Skin epidermis (tissue), 12 donors: Measurements from ENCODE around the gene DDX23.

Source experiments
- H3K27ac ChIP-seq, 21 experiments: fragments of 200-600 bp; sonication (generic) in 11 of 21; one replicate each; pipeline ENCODE4 v1.5.0; 2020; ENCODE audit warnings: mild to moderate bottlenecking in 3 of 21, inconsistent platforms in 2 of 21, moderate library complexity in 2 of 21
- H3K4me3 ChIP-seq, 7 experiments: fragments of 200-600 bp; sonication (generic) in 2 of 7; one replicate each; pipeline ENCODE4 v1.5.0; 2020; ENCODE audit warnings: inconsistent platforms in 2 of 7, mild to moderate bottlenecking in 2 of 7, moderate library complexity in 1 of 7

The DDX23 gene

DNA sequence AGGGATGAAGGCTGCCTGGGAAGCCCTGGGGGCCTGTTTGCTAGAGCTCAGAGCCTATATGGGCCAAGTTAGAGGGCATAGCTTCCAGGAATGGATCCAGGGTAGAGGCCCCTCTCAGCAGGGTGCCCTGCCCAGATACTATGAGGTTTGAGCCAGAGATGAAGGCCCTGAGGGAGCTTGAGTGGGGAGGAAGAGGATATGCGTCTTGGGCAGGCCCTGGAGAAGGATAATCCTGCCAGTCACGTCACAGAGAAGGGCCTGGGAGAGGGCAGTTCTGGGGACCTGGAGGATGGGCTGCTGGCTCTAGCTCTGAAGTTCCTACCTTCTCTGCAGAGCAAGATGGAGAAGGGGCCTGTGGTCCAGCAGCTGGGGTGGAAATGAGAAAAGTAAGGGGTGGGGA lies 39.6 kb downstream of the DDX23 start:
- Histone ChIP-seq H3K27ac (peak overlapping the region in 1 of 21 experiments; percentile 39), H3K4me3 (no peak overlapping the region)

DNA sequence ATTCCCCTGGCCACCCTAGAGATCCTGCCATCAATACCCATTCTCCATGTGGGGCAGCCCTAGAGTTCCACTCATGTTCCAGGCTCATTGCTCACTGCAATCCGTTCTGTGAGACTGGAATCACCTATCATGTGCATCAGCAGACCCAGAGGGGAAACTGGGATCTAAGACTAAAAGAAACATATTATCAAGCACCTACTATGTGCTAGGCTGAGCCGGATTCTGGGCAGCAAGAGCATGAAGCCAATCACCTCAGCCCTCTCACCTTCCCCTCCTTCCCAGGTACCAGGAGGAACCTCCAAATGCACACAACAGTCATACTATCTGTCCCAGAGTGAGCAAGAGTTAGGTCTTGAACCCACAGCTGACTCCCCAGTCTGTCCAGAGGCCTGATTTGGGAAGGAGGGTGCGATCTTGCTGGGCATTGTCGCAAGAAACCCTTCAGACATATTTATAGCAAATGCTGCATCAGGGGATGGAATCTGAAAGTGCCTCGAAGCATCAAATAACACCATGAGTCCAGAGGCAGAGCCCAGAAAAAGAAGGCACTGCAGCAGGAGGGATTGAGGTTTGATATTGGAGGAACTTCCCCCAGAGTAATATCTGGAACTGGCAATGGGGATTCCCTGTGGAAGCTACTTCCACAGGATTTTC lies 40.4 kb downstream of the DDX23 start:
- Histone ChIP-seq H3K27ac (peak overlapping the region in 1 of 21 experiments; percentile 18), H3K4me3 (no peak overlapping the region)

GRCh38 chr12:48810903-48811431 lies 41.0 kb downstream of the DDX23 start:
- H3K27ac ChIP-seq = peak overlapping the region in 1 of 21 experiments; percentile 18
- H3K4me3 ChIP-seq = no peak overlapping the region

- no peak overlapping the region for H3K27ac ChIP-seq
- H3K4me3 ChIP-seq = no peak overlapping the region
These were observed 44.0 kb downstream of the DDX23 start for GRCh38 chr12:48807981-48808380.

DNA sequence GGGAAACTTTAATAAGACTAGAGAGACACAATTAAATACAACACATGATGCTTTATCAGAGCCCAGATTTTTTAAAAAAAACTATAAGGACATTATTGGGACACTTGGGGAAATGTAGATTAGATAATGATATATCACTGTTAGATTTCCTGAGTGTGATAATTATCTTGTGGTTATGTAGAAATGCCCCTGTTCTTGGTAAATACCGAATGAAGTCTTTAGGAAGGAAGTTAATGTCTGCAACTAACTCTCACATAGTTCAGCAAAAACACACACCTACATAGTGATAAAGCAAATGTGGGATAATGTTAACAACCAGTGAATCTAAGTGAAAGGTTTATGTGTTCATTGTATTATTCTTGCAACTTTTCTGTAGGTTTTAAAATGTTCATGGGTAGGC lies 48.3 kb downstream of the DDX23 start:
- H3K27ac ChIP-seq = no peak overlapping the region
- H3K4me3 ChIP-seq = no peak overlapping the region

GRCh38 chr12:48800971-48801370 lies 51.0 kb downstream of the DDX23 start:
- no peak overlapping the region for H3K4me3 ChIP-seq
- H3K27ac ChIP-seq = no peak overlapping the region

GRCh38 chr12:48800457-48800856 lies 51.5 kb downstream of the DDX23 start:
- Histone ChIP-seq H3K4me3 (no peak overlapping the region), H3K27ac (no peak overlapping the region)

DNA sequence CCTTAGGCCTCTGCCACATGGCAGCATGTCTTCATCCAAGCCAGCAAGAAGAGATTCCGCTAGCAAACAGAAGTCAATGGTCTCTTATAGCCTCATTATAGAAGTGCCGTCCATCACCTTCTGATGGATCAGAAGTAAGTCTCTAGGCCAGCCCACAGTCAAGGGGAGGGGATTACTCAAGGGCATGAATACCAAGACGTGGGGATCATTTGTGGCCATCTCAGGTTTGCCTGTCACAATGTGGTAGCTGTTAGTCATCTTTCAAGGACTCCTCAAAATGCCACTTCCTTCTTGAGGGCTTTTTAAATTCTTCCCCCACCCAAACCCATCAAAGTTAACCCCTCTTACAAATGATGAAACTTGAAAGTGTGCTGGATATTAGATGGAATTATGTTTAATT lies 55.0 kb downstream of the DDX23 start:
- no peak overlapping the region for H3K27ac ChIP-seq
- no peak overlapping the region for H3K4me3 ChIP-seq

GRCh38 chr12:48795550-48796455 lies 56.2 kb downstream of the DDX23 start:
- Histone ChIP-seq H3K27ac (no peak overlapping the region), H3K4me3 (no peak overlapping the region)

DNA sequence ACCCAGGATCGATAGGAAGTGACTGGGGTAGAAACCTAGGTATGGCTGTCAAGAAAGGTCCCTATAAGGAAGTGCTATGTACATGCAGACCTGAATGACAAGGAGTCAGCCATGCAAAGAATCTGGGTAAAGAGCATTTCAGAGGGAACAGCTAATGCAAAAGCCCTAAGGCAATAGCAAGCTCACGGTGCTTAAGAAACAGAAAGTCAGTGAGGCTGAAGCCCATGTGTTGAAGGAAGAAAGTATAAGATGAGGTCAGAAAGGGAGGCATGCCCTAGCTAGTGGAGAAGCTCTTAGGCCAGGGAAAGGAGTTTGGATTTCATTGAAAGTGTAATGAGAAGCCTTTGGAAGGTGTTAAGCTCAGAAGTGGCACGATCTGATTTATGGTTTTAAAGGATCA lies 57.1 kb downstream of the DDX23 start:
- Histone ChIP-seq H3K4me3 (no peak overlapping the region), H3K27ac (peak overlapping the region in 1 of 21 experiments; percentile 21)

GRCh38 chr12:48793696-48794095 lies 58.3 kb downstream of the DDX23 start:
- Histone ChIP-seq H3K4me3 (no peak overlapping the region), H3K27ac (no peak overlapping the region)

- Histone ChIP-seq H3K27ac (peak overlapping the region in 12 of 21 experiments; percentile 69 to 92 (median 83)), H3K4me3 (peak overlapping the region; percentile 53 to 83 (median 67))
These were observed 62.1 kb downstream of the DDX23 start for GRCh38 chr12:48789858-48790326.

DNA sequence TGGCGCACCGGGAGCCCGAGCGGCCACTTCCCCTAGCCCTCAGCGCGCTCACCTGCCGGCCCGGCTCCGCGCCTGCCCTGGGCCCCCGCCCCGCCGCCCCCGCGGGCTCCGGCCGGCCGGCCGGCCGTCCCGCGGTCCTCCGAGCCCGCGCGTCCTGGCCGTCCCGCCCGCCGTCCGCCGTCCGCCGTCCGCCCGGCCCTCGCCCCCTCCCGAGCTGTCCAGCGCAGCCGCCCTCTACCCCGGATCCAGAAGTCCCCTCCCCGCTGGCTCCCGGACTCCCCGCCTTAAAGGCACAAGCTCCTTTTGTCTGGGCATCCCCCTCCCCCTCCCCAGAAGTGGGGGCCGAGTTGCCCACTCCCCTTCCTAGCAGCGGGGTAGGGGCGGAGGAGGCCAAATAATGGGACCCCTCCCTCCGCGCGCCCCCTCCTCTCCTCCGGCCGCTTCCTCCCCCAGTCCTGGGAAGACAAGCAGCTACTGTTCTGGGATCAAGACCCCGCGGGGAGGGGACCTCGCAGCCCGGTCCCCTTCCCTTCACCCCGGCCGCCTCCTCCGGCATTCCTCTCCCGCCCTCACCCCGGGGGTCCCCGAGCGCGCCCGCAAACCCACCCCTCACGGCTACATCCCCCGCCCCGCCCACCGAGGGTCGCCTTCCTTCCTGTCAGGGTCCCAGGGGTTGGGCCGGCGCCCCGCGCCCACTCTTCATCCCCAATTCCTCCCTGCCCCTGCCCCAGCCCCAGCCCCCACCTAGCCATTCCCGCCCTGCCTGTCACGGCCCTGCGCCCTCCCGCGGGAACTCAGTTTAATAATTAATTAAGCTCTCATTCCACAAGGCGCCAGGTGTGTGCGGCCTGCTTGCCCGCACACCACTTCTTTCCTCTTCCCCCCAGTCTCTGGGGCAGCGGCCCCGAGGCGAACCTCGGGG lies 62.8 kb downstream of the DDX23 start, which contains the start of gene ADCY6:
Gene ADCY6, minus strand, starts transcription at position 236 of the 922 bp plus-strand sequence. CDS start 5,655 bp downstream, outside the sequence.
- Histone ChIP-seq H3K27ac (peak within 1 kb of the TSS; percentile 2 to 94 (median 84)), H3K4me3 (peak within 1 kb of the TSS; percentile 53 to 83 (median 67))

GRCh38 chr12:48788524-48788853 lies 63.5 kb downstream of the DDX23 start:
- Histone ChIP-seq H3K27ac (peak overlapping the region in 19 of 21 experiments; percentile 25 to 94 (median 77)), H3K4me3 (peak overlapping the region; percentile 53 to 83 (median 67))

- Histone ChIP-seq H3K4me3 (peak overlapping the region; percentile 53 to 83 (median 67)), H3K27ac (peak overlapping the region in 19 of 21 experiments; percentile 25 to 94 (median 77))
These were observed 64.0 kb downstream of the DDX23 start for GRCh38 chr12:48787791-48788523.

- peak overlapping the region in 1 of 7 experiments; percentile 64 for H3K4me3 ChIP-seq
- peak overlapping the region in 8 of 21 experiments; percentile 45 to 94 (median 85) for H3K27ac ChIP-seq
These were observed 65.1 kb downstream of the DDX23 start for GRCh38 chr12:48786591-48787544.

GRCh38 chr12:48783432-48783831 lies 68.5 kb downstream of the DDX23 start:
- H3K27ac ChIP-seq = no peak overlapping the region
- H3K4me3 ChIP-seq = no peak overlapping the region
